ENCODE data around the gene MRPL37.

DNA sequence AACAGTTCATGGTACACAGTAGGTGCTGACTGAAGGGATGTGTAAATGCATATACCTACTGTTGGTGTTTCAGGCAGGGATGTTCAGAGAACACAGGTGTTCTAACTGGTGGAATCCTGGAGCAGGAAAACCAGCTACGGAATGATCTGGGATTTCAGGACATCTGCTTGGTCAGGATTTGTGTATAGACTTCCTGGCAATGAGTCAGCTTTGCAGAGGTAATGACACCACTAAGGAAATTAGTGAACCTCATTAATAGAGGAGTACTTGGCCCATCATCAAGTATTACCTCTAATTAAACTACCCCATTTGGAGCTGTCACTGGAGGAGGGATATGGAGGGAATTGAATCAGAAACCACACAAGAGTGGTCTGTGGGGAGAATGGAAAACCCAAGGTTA is 7.3 kb downstream of the MRPL37 start:
- no peak for TF ChIP-seq BACH2 (CRISPR knock-in tag; IDR thresholded peaks at IDR 0.05; ENCODE audit: borderline replicate concordance)
- no peak for TF ChIP-seq TCF4 (CRISPR knock-in tag; IDR thresholded peaks at IDR 0.05; ENCODE audit: borderline replicate concordance)
- TF ChIP-seq, protein P1, sequence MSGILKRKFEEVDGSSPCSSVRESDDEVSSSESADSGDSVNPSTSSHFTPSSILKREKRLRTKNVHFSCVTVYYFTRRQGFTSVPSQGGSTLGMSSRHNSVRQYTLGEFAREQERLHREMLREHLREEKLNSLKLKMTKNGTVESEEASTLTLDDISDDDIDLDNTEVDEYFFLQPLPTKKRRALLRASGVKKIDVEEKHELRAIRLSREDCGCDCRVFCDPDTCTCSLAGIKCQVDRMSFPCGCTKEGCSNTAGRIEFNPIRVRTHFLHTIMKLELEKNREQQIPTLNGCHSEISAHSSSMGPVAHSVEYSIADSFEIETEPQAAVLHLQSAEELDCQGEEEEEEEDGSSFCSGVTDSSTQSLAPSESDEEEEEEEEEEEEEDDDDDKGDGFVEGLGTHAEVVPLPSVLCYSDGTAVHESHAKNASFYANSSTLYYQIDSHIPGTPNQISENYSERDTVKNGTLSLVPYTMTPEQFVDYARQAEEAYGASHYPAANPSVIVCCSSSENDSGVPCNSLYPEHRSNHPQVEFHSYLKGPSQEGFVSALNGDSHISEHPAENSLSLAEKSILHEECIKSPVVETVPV (CRISPR knock-in tag; IDR thresholded peaks at IDR 0.05) = no peak
- TF ChIP-seq ARNTL (CRISPR knock-in tag; IDR thresholded peaks at IDR 0.05; ENCODE audit: borderline replicate concordance, low read depth) = no peak
- TF ChIP-seq, protein P2, sequence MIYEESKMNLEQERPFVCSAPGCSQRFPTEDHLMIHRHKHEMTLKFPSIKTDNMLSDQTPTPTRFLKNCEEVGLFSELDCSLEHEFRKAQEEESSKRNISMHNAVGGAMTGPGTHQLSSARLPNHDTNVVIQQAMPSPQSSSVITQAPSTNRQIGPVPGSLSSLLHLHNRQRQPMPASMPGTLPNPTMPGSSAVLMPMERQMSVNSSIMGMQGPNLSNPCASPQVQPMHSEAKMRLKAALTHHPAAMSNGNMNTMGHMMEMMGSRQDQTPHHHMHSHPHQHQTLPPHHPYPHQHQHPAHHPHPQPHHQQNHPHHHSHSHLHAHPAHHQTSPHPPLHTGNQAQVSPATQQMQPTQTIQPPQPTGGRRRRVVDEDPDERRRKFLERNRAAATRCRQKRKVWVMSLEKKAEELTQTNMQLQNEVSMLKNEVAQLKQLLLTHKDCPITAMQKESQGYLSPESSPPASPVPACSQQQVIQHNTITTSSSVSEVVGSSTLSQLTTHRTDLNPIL (CRISPR knock-in tag; IDR thresholded peaks at IDR 0.05; ENCODE audit: low read depth) = no peak
- no peak for TF ChIP-seq ZFP30 (CRISPR knock-in tag; IDR thresholded peaks at IDR 0.05)
- TF ChIP-seq SNAI2 (CRISPR knock-in tag; IDR thresholded peaks at IDR 0.05) = no peak
- TF ChIP-seq, protein P3, sequence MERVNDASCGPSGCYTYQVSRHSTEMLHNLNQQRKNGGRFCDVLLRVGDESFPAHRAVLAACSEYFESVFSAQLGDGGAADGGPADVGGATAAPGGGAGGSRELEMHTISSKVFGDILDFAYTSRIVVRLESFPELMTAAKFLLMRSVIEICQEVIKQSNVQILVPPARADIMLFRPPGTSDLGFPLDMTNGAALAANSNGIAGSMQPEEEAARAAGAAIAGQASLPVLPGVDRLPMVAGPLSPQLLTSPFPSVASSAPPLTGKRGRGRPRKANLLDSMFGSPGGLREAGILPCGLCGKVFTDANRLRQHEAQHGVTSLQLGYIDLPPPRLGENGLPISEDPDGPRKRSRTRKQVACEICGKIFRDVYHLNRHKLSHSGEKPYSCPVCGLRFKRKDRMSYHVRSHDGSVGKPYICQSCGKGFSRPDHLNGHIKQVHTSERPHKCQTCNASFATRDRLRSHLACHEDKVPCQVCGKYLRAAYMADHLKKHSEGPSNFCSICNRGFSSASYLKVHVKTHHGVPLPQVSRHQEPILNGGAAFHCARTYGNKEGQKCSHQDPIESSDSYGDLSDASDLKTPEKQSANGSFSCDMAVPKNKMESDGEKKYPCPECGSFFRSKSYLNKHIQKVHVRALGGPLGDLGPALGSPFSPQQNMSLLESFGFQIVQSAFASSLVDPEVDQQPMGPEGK (CRISPR knock-in tag; IDR thresholded peaks at IDR 0.05; ENCODE audit: borderline replicate concordance) = no peak
- TF ChIP-seq, protein P4, sequence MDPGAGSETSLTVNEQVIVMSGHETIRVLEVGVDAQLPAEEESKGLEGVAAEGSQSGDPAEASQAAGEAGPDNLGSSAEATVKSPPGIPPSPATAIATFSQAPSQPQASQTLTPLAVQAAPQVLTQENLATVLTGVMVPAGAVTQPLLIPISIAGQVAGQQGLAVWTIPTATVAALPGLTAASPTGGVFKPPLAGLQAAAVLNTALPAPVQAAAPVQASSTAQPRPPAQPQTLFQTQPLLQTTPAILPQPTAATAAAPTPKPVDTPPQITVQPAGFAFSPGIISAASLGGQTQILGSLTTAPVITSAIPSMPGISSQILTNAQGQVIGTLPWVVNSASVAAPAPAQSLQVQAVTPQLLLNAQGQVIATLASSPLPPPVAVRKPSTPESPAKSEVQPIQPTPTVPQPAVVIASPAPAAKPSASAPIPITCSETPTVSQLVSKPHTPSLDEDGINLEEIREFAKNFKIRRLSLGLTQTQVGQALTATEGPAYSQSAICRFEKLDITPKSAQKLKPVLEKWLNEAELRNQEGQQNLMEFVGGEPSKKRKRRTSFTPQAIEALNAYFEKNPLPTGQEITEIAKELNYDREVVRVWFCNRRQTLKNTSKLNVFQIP (CRISPR knock-in tag; IDR thresholded peaks at IDR 0.05; ENCODE audit: borderline replicate concordance, low read depth) = no peak
- TF ChIP-seq, protein P5, sequence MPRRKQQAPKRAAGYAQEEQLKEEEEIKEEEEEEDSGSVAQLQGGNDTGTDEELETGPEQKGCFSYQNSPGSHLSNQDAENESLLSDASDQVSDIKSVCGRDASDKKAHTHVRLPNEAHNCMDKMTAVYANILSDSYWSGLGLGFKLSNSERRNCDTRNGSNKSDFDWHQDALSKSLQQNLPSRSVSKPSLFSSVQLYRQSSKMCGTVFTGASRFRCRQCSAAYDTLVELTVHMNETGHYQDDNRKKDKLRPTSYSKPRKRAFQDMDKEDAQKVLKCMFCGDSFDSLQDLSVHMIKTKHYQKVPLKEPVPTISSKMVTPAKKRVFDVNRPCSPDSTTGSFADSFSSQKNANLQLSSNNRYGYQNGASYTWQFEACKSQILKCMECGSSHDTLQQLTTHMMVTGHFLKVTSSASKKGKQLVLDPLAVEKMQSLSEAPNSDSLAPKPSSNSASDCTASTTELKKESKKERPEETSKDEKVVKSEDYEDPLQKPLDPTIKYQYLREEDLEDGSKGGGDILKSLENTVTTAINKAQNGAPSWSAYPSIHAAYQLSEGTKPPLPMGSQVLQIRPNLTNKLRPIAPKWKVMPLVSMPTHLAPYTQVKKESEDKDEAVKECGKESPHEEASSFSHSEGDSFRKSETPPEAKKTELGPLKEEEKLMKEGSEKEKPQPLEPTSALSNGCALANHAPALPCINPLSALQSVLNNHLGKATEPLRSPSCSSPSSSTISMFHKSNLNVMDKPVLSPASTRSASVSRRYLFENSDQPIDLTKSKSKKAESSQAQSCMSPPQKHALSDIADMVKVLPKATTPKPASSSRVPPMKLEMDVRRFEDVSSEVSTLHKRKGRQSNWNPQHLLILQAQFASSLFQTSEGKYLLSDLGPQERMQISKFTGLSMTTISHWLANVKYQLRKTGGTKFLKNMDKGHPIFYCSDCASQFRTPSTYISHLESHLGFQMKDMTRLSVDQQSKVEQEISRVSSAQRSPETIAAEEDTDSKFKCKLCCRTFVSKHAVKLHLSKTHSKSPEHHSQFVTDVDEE (CRISPR knock-in tag; IDR thresholded peaks at IDR 0.05) = no peak
- no peak for TF ChIP-seq ZC3H10 (CRISPR knock-in tag; IDR thresholded peaks at IDR 0.05)
- no peak for TF ChIP-seq TOX (CRISPR knock-in tag; IDR thresholded peaks at IDR 0.05; ENCODE audit: borderline replicate concordance)
- no peak for TF ChIP-seq ZNF8 (CRISPR knock-in tag; IDR thresholded peaks at IDR 0.05)
